PC-9 (cell line): ENCODE measurements around the gene MDH1.

ENCODE experiments used
- CTCF ChIP-seq: fragments of 200-600 bp; sonication (generic); conservative IDR thresholded peaks from 2 replicates; pipeline ENCODE4 v1.6.1; 2017; ENCODE audit warnings: mixed run types, antibody characterized with exemption, mild to moderate bottlenecking, moderate library complexity
- EZH2 ChIP-seq: fragments of 200-600 bp; sonication (generic); IDR thresholded peaks from 2 replicates; pipeline ENCODE4 v1.8.0; 2017; ENCODE audit warnings: antibody characterized with exemption, low read depth

GRCh38 chr2:63539416-63540162 is 49.2 kb upstream of the MDH1 start:
- TF ChIP-seq CTCF, result no peak
- TF ChIP-seq EZH2, result no peak
